Omental fat pad (tissue), 4 donors: Measurements from ENCODE around the gene ACOX1. TPM values are rescaled to one million over a fixed set of nuclear protein-coding genes. Genes with fewer than 3 reads are reported as not detected.
A peak's percentile ranks its signal among the peaks of the same experiment; 100 is the strongest.

ENCODE experiments used
- ATAC-seq: fragments of 150-250 bp; one replicate; pipeline ENCODE4 v1.9.1; 2016; ENCODE audit warnings: mild to moderate bottlenecking, moderate library complexity; ENCODE audit not compliant: low FRiP score
- DNase-seq: peaks from one replicate; pipeline ENCODE4 v3.0.0-alpha.2; 2019; ENCODE audit warnings: low spot score
- total RNA-seq, 4 donors: library from RNA; depleted of rRNA; stranded (reverse); fragments of >200 nt; gene quantifications; one replicate each; pipeline ENCODE4 v1.1.0, GENCODE V29; 2016
- TF ChIP-seq, protein P1 (sequence below), 3 donors: fragments of 450-650 bp; IDR thresholded peaks; one replicate each; pipeline ENCODE4 v1.5.1; 2016 to 2017; ENCODE audit warnings: antibody characterized with exemption in 3 of 3, mild to moderate bottlenecking in 3 of 3, moderate library complexity in 2 of 3

ACOX1 gene
- total RNA-seq, 4 donors from 2014 or later: 63.7 to 176 (median 123) TPM

GRCh38 chr17:75995385-75995925 lies 16.5 kb upstream of the ACOX1 start:
- ATAC-seq: no peak
- TF ChIP-seq, protein P1, sequence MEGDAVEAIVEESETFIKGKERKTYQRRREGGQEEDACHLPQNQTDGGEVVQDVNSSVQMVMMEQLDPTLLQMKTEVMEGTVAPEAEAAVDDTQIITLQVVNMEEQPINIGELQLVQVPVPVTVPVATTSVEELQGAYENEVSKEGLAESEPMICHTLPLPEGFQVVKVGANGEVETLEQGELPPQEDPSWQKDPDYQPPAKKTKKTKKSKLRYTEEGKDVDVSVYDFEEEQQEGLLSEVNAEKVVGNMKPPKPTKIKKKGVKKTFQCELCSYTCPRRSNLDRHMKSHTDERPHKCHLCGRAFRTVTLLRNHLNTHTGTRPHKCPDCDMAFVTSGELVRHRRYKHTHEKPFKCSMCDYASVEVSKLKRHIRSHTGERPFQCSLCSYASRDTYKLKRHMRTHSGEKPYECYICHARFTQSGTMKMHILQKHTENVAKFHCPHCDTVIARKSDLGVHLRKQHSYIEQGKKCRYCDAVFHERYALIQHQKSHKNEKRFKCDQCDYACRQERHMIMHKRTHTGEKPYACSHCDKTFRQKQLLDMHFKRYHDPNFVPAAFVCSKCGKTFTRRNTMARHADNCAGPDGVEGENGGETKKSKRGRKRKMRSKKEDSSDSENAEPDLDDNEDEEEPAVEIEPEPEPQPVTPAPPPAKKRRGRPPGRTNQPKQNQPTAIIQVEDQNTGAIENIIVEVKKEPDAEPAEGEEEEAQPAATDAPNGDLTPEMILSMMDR (IDR thresholded peaks at IDR 0.05): no peak
- DNase-seq: no peak

DNA sequence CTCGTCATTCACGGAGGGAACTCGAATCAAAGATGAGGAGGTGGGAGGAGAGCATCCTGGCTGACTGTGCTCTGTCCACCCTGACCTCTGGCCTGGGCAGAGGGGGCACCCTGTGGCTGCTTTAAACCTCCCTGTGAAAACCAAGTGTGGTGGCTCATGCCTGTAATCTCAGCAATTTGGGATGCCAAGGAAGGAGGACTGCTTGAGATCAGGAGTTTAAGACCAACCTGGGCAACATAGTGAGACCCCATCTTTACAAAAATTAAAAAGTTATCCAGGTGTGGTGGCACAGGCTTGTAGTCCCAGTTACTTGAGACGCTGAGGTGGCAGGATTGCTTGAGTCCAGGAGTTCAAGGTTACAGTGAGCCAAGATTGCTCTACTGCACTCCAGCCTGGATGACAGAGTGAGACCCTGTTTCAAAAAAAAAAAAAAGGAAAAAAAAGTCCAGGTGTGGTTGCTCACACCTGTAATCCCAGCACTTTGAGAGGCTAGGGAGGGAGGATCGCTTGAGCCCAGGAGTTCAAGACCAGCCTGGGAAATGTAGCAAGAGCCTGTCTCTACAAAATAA lies 15.9 kb upstream of the ACOX1 start:
- TF ChIP-seq, protein P1 (IDR thresholded peaks at IDR 0.05): no peak
- DNase-seq (no peak), ATAC-seq (no peak)

GRCh38 chr17:75991396-75991795 lies 12.4 kb upstream of the ACOX1 start:
- TF ChIP-seq, protein P1 (IDR thresholded peaks at IDR 0.05): no peak
- no peak for ATAC-seq
- no peak for DNase-seq

- DNase-seq: no peak
- ATAC-seq: no peak
These were observed 8.1 kb upstream of the ACOX1 start for GRCh38 chr17:75987041-75987440.

DNA sequence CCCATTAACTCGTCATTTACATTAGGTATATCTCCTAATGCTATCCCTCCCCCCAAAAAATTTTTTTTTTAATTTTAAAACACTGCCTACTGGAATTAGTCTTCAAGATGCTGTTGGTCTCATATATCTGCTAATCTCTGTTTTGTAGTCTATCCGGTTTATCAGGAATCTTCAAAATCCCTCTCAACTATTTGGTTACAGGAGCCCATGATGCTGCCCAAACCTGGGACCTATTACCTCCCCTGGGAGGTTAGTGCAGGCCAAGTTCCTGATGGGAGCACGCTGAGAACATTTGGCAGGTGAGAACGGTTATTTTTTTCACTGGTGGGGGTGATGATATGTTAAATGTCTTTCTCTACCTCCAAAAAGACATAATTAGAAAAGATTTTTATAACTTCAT lies 7.0 kb upstream of the ACOX1 start:
- TF ChIP-seq, protein P1 (IDR thresholded peaks at IDR 0.05): no peak
- ATAC-seq (no peak), DNase-seq (no peak)

More at GRCh38 chr17:75987041-75987440, 8.1 kb upstream of the ACOX1 start:
- TF ChIP-seq, protein P1 (IDR thresholded peaks at IDR 0.05): no peak

- ATAC-seq (peak; percentile 74), DNase-seq (peak; percentile 58)
- TF ChIP-seq, protein P1 (IDR thresholded peaks at IDR 0.05): no peak
These were observed 4.7 kb upstream of the ACOX1 start for GRCh38 chr17:75983501-75984181.
